ENCODE measurements around the gene SERTAD3. TPM values are rescaled to one million over a fixed set of nuclear protein-coding genes. Genes with fewer than 3 reads are reported as not detected.
A peak's percentile ranks its signal among the peaks of the same experiment; 100 is the strongest.

Gene SERTAD3
- total RNA-seq, 6 experiments from 2014 or later: 35.9 to 47.0 (median 41.2) TPM

GRCh38 chr19:40424637-40425449, 19.3 kb downstream of the SERTAD3 start:
- Mint-ChIP-seq H3K4me1 (ENCODE audit: low read depth) (peaks cover 25% of the 10 kb centered on the region), H3K36me3 (ENCODE audit: low read depth) (peaks cover 15% of the 10 kb centered on the region), H3K4me3 (peak overlapping the region; percentile 98), H3K27ac (peak overlapping the region; percentile 97), H3K27me3 (ENCODE audit: insufficient read depth) (peaks cover 4% of the 10 kb centered on the region), H3K9me3 (no peaks in the 10 kb centered on the region)
- no peak for DNase-seq
- no peak for TF ChIP-seq CTCF (IDR thresholded peaks at IDR 0.05)

GRCh38 chr19:40423938-40424337, 20.2 kb downstream of the SERTAD3 start:
- Mint-ChIP-seq H3K4me1 (ENCODE audit: low read depth) (peaks cover 25% of the 10 kb centered on the region), H3K9me3 (no peaks in the 10 kb centered on the region), H3K27me3 (ENCODE audit: insufficient read depth) (peaks cover 4% of the 10 kb centered on the region), H3K4me3 (peak overlapping the region; percentile 98), H3K27ac (peak overlapping the region; percentile 73; the same call in 1 of the 2 replicates), H3K36me3 (ENCODE audit: low read depth) (peaks cover 15% of the 10 kb centered on the region)
- DNase-seq: no peak
- TF ChIP-seq CTCF (IDR thresholded peaks at IDR 0.05): no peak

GRCh38 chr19:40422748-40423566, 21.2 kb downstream of the SERTAD3 start:
- no peak for DNase-seq
- Mint-ChIP-seq H3K4me1 (ENCODE audit: low read depth) (peaks cover 25% of the 10 kb centered on the region), H3K9me3 (no peaks in the 10 kb centered on the region), H3K27ac (peak overlapping the region; percentile 91), H3K4me3 (peak overlapping the region; percentile 82; the same call in 1 of the 2 replicates), H3K36me3 (ENCODE audit: low read depth) (peaks cover 15% of the 10 kb centered on the region), H3K27me3 (ENCODE audit: insufficient read depth) (peaks cover 4% of the 10 kb centered on the region)
- TF ChIP-seq CTCF (IDR thresholded peaks at IDR 0.05): 0 out of 2 replicates have a peak, but pooled peaks have one; percentile 13

GRCh38 chr19:40421993-40422747, 22.0 kb downstream of the SERTAD3 start:
- H3K36me3 Mint-ChIP-seq (ENCODE audit: low read depth): peaks cover 15% of the 10 kb centered on the region
- peaks cover 4% of the 10 kb centered on the region for H3K27me3 Mint-ChIP-seq (ENCODE audit: insufficient read depth)
- peak overlapping the region; percentile 91 for H3K27ac Mint-ChIP-seq
- no peaks in the 10 kb centered on the region for H3K9me3 Mint-ChIP-seq
- no peak for DNase-seq
- H3K4me1 Mint-ChIP-seq (ENCODE audit: low read depth): peaks cover 26% of the 10 kb centered on the region
- peak overlapping the region; percentile 82 for H3K4me3 Mint-ChIP-seq
- no peak for TF ChIP-seq CTCF (IDR thresholded peaks at IDR 0.05)

Data from HFFc6 (cell line).